ENCODE measurements around the gene PLA2G12A. TPM values are rescaled to one million over a fixed set of nuclear protein-coding genes. Genes with fewer than 3 reads are reported as not detected.

The PLA2G12A gene
- total RNA-seq, 4 donors from 2014 or later = 15.6 to 33.2 (median 20.5) TPM

- H3K9me3 ChIP-seq = no peaks in the 10 kb centered on the region
- no peak overlapping the region for H3K4me3 ChIP-seq
- H3K27ac ChIP-seq = no peak overlapping the region
- H3K27me3 ChIP-seq = no peaks in the 10 kb centered on the region
- no peak for TF ChIP-seq EP300 (IDR thresholded peaks at IDR 0.05)
- no peak for TF ChIP-seq POLR2AphosphoS5 (IDR thresholded peaks at IDR 0.05)
- TF ChIP-seq CTCF (IDR thresholded peaks at IDR 0.05) = no peak
- TF ChIP-seq POLR2A (IDR thresholded peaks at IDR 0.05) = no peak
- no peaks in the 10 kb centered on the region for H3K36me3 ChIP-seq
- no peak for DNase-seq (ENCODE audit: low spot score in 2 of 2)
- H3K4me1 ChIP-seq = no peaks in the 10 kb centered on the region
Observed at GRCh38 chr4:109671350-109671749, 58.5 kb downstream of the PLA2G12A start.

GRCh38 chr4:109665783-109666485 is 63.9 kb downstream of the PLA2G12A start:
- H3K9me3 ChIP-seq = no peaks in the 10 kb centered on the region
- WGBS = 86% methylated on average over 5 of the region's 5 CpGs
- H3K36me3 ChIP-seq = peaks cover 4% of the 10 kb centered on the region
- H3K27ac ChIP-seq = no peak overlapping the region
- H3K4me1 ChIP-seq = no peaks in the 10 kb centered on the region
- DNase-seq (ENCODE audit: low spot score in 2 of 2) = no peak
- H3K27me3 ChIP-seq = no peaks in the 10 kb centered on the region
- no peak overlapping the region for H3K4me3 ChIP-seq
- no peak for TF ChIP-seq POLR2AphosphoS5 (IDR thresholded peaks at IDR 0.05)
- no peak for TF ChIP-seq EP300 (IDR thresholded peaks at IDR 0.05)
- no peak for TF ChIP-seq CTCF (IDR thresholded peaks at IDR 0.05)
- TF ChIP-seq POLR2A (IDR thresholded peaks at IDR 0.05) = no peak

- Histone ChIP-seq H3K4me1 (no peaks in the 10 kb centered on the region), H3K4me3 (no peak overlapping the region), H3K9me3 (no peaks in the 10 kb centered on the region), H3K27me3 (no peaks in the 10 kb centered on the region), H3K36me3 (peaks cover 4% of the 10 kb centered on the region), H3K27ac (no peak overlapping the region)
- WGBS = 35% methylated on average over 3 of the region's 3 CpGs
- no peak for DNase-seq (ENCODE audit: low spot score in 2 of 2)
- no peak for TF ChIP-seq POLR2AphosphoS5 (IDR thresholded peaks at IDR 0.05)
- no peak for TF ChIP-seq EP300 (IDR thresholded peaks at IDR 0.05)
- no peak for TF ChIP-seq POLR2A (IDR thresholded peaks at IDR 0.05)
- TF ChIP-seq CTCF (IDR thresholded peaks at IDR 0.05) = no peak
Observed at GRCh38 chr4:109662771-109663170, 67.1 kb downstream of the PLA2G12A start.

- no peaks in the 10 kb centered on the region for H3K27me3 ChIP-seq
- no peak for TF ChIP-seq EP300 (IDR thresholded peaks at IDR 0.05)
- TF ChIP-seq POLR2AphosphoS5 (IDR thresholded peaks at IDR 0.05) = no peak
- no peak for TF ChIP-seq CTCF (IDR thresholded peaks at IDR 0.05)
- TF ChIP-seq POLR2A (IDR thresholded peaks at IDR 0.05) = no peak
- no peaks in the 10 kb centered on the region for H3K9me3 ChIP-seq
- no peak for DNase-seq (ENCODE audit: low spot score in 2 of 2)
- H3K27ac ChIP-seq = no peak overlapping the region
- no peaks in the 10 kb centered on the region for H3K4me1 ChIP-seq
- H3K36me3 ChIP-seq = peaks cover 4% of the 10 kb centered on the region
- WGBS = 48% methylated on average over 2 of the region's 2 CpGs
- H3K4me3 ChIP-seq = no peak overlapping the region
Observed at GRCh38 chr4:109662116-109662515, 67.8 kb downstream of the PLA2G12A start.

Other genes starting within 250 kb of the PLA2G12A start
- 10 to 100 TPM; 30.4 to 68.4 (median 44.6) TPM for gene MCUB, start 169.8 kb downstream of the PLA2G12A start, total RNA-seq
- gene CASP6, start 26.6 kb downstream of the PLA2G12A start, total RNA-seq = 10 to 100 TPM; 18.4 to 30.5 (median 20.3) TPM
- gene CFI, start 71.9 kb upstream of the PLA2G12A start, total RNA-seq = 10 to 100 TPM in 1 of 4 donors, 1 to 10 TPM in 2, not detected in 1; 2.0 to 10.1 (median 3.7) TPM
- 10 to 100 TPM in 2 of 4 donors, 1 to 10 TPM in 2; 5.9 to 15.4 (median 12.0) TPM for gene GAR1, start 85.7 kb upstream of the PLA2G12A start, total RNA-seq
- gene RRH, start 97.9 kb upstream of the PLA2G12A start, total RNA-seq = 1 to 10 TPM in 1 of 4 donors, under 1 TPM in 1, not detected in 2; 0.78 to 1.2 TPM
- 1 to 10 TPM in 1 of 4 donors, under 1 TPM in 2, not detected in 1; 0.15 to 2.2 (median 0.38) TPM for gene LRIT3, start 118.0 kb upstream of the PLA2G12A start, total RNA-seq
- gene EGF, start 182.8 kb upstream of the PLA2G12A start, total RNA-seq = 10 to 100 TPM in 1 of 4 donors, 1 to 10 TPM in 3; 1.1 to 20.3 (median 2.9) TPM